Neural cell (in vitro differentiated cells): ENCODE measurements around the gene SLFN12.

ENCODE experiments used
- EP300 ChIP-seq: fragments of 450-650 bp; conservative IDR thresholded peaks from 2 replicates; pipeline ENCODE4 v1.6.1; 2014; ENCODE audit warnings: antibody characterized with exemption, mild to moderate bottlenecking, moderate library complexity; ENCODE audit not compliant: poor library complexity, severe bottlenecking
- EZH2 ChIP-seq: fragments of 200-600, 300-800 bp; shearing (Covaris generic), sonication (generic); IDR thresholded peaks from 2 replicates; pipeline ENCODE4 v1.6.1; 2014; ENCODE audit warnings: antibody characterized with exemption, low read length, borderline replicate concordance, mild to moderate bottlenecking; ENCODE audit not compliant: insufficient read depth, poor library complexity, severe bottlenecking
- MXI1 ChIP-seq: fragments of 450-650 bp; conservative IDR thresholded peaks from 2 replicates; pipeline ENCODE4 v1.6.1; 2014; ENCODE audit warnings: antibody characterized with exemption, mild to moderate bottlenecking; ENCODE audit not compliant: poor library complexity, severe bottlenecking
- POLR2AphosphoS5 ChIP-seq: IDR thresholded peaks from 2 replicates; pipeline ENCODE4 v1.6.1; 2012
- RAD21 ChIP-seq: fragments of 450-650 bp; conservative IDR thresholded peaks from 2 replicates; pipeline ENCODE4 v1.6.1; 2014; ENCODE audit warnings: antibody characterized with exemption, mild to moderate bottlenecking, moderate library complexity
- SMC3 ChIP-seq: fragments of 450-650 bp; conservative IDR thresholded peaks from 2 replicates; pipeline ENCODE4 v1.6.1; 2014; ENCODE audit warnings: antibody characterized with exemption, mild to moderate bottlenecking, moderate library complexity; ENCODE audit not compliant: poor library complexity
- TAF1 ChIP-seq: IDR thresholded peaks from 2 replicates; pipeline ENCODE4 v1.6.1; 2012; ENCODE audit warnings: low read depth
- TF ChIP-seq, protein P1 (sequence below): fragments of 450-650 bp; IDR thresholded peaks from 2 replicates; pipeline ENCODE4 v1.5.1; 2014; ENCODE audit warnings: antibody characterized with exemption, mild to moderate bottlenecking, moderate library complexity; ENCODE audit not compliant: poor library complexity, severe bottlenecking

- TF ChIP-seq, protein P1, sequence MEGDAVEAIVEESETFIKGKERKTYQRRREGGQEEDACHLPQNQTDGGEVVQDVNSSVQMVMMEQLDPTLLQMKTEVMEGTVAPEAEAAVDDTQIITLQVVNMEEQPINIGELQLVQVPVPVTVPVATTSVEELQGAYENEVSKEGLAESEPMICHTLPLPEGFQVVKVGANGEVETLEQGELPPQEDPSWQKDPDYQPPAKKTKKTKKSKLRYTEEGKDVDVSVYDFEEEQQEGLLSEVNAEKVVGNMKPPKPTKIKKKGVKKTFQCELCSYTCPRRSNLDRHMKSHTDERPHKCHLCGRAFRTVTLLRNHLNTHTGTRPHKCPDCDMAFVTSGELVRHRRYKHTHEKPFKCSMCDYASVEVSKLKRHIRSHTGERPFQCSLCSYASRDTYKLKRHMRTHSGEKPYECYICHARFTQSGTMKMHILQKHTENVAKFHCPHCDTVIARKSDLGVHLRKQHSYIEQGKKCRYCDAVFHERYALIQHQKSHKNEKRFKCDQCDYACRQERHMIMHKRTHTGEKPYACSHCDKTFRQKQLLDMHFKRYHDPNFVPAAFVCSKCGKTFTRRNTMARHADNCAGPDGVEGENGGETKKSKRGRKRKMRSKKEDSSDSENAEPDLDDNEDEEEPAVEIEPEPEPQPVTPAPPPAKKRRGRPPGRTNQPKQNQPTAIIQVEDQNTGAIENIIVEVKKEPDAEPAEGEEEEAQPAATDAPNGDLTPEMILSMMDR: no peak
- TF ChIP-seq POLR2AphosphoS5 (no peak), TAF1 (no peak), SMC3 (no peak), RAD21 (no peak), EZH2 (no peak), EP300 (no peak), MXI1 (no peak)
These were observed 55.2 kb downstream of the SLFN12 start for GRCh38 chr17:35377068-35377467.
